Lung microvascular endothelial cell (primary cell): Measurements from ENCODE around the gene CEL. TPM values are rescaled to one million over a fixed set of nuclear protein-coding genes. Genes with fewer than 3 reads are reported as not detected.
"Not testable (repeated sequence)": the region's sequence is repeated elsewhere in the genome, so short reads cannot be mapped to it uniquely, and the experiment has no call there.

Experiments
- DNase-seq, 2 donors: peaks; one replicate each; pipeline versions ENCODE4 v3.0.0 to v3.0.0-alpha.2; 2010; ENCODE audit warnings: low read depth in 2 of 2
- total RNA-seq: library from RNA; depleted of rRNA; stranded (reverse); fragments of >200 nt; gene quantifications from 2 replicates; pipeline ENCODE4 v1.2.1, GENCODE V29; 2014

Gene CEL
- total RNA-seq, result under 0.01 TPM in 2 replicates

DNA sequence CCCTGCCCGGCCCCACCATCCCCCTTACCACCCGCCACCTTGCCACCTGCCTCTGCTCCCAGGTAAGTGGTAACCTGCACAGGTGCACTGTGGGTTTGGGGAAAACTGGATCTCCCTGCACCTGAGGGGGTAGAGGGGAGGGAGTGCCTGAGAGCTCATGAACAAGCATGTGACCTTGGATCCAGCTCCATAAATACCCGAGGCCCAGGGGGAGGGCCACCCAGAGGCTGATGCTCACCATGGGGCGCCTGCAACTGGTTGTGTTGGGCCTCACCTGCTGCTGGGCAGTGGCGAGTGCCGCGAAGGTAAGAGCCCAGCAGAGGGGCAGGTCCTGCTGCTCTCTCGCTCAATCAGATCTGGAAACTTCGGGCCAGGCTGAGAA lies at the start of gene CEL:
Gene CEL, plus strand, starts transcription at position 218 of the 382 bp plus-strand sequence. Its CDS starts 22 bp downstream, at position 240.
- not testable (repeated sequence) for DNase-seq

GRCh38 chr9:133014696-133015095 lies 47.1 kb upstream of the CEL start:
- no peak for DNase-seq

- peak; percentile 11 to 14 for DNase-seq
Measured at GRCh38 chr9:133023117-133023890, 38.5 kb upstream of the CEL start.

DNA sequence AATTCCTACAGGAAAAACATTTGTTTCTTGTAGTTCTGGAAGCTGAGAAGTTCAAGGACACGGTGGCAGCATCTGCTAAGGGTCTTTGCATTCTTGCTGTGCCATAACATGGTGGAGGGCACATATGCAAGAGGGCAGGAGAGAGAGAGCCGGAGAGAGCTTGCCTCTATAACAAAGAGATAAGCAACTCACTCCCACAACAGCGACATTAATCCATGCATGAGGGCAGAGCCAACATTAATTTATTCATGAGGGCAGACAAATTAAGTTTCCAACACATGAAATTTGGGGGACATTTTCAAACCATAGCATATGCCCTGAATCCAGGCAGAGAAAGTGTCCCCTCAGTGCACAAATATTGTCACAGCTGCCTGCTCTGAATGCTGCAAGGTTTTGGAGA lies 35.4 kb upstream of the CEL start:
- DNase-seq, result no peak

DNA sequence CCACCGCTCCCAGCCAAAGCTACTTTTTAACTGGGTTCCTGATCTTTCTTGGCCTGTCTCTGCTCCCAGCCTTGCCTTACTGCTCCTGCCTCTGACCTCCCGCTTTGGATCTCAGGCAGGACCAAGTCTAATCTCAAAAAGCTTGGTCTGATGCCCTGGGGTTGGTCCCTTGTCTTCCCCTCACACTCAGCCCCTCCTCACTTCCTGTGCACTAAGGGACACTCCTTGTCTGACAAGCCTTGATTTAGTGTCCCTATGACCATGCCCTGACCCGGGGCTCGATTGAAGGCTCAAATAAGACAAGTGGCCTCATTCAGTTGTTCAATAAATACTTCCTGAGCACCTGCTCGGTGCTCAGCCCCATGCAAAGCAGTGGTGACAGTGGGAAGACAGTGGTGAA lies 34.6 kb upstream of the CEL start:
- no peak for DNase-seq

GRCh38 chr9:133028221-133028620 lies 33.6 kb upstream of the CEL start:
- DNase-seq, result no peak

GRCh38 chr9:133029994-133030316 lies 31.8 kb upstream of the CEL start:
- no peak for DNase-seq

DNA sequence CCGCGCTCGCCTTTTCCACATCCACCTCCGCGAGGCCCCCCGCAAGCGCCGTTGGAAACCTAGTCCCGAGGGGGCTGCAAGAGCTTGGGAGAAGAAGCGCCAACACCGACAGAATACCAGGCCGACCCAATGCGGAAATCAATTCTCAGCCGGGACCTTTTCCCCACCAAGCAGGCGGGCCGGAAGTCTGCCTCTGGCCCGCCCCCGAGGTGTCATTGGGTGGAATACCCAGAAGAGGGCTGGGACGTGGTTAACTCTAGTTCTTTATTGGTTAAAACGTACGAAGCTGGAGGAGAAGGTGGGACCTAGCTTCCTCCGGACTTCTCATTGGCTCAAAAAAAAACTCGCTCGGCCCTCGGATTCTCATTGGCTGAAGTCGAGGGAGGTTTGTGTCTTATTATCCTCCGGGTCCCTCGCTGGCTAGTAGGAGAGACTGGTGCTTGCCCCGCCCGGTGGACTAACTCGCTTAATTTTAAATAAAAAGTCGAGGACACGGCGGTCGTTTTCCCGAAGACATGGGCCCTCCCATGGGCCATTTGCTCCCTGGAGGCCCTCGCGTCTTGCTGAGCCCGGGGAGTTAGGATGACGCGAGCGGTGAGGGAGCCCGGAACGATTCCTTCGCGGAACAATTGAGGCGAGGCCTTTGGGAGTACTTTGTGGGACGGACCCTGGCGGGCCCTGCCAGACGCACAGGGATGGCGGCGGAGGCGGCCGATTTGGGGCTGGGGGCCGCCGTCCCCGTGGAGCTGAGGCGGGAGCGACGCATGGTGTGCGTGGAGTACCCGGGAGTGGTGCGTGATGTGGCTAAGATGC lies 31.3 kb upstream of the CEL start, which contains the start of gene GTF3C5:
Gene GTF3C5, plus strand, starts transcription at position 681 of the 813 bp plus-strand sequence. Its CDS starts 15 bp downstream, at position 696.
- DNase-seq, result peak; percentile 99

DNA sequence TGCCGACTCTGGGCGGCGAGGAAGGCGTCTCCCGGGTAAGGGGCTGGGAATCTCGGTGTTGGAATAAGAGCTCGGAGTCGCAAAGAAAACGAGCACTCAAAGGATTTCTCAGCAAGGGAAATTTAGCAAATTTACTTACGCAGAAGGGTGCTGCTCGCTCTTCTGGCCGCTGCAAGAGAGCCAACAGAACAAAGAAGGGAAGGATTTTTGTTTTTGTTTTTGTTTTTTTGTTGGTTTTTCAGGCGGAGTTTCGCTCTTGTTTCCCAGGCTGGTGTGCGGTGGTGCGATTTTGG lies 30.7 kb upstream of the CEL start:
- no peak for DNase-seq

DNA sequence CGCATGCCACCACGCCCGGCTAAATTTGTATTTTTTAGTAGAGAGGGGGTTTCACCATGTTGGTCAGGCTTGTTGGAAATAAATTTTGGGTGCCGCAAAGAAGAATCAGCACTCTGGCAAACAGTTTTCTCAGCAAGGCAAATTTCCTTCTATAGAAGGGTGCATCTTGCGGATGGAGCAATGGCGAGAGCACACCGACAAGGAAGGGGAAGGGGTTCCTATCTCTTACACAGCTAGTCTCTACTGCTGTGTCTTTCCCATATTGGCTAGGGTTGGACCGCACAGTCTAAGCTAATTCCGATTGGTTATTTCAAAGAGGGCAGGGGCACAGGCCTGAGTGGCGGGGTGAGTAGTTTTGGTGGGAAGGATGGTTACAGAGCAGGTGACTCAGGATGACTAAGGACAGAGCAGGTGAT lies 30.3 kb upstream of the CEL start:
- DNase-seq, result no peak

- no peak for DNase-seq
Measured at GRCh38 chr9:133032171-133032570, 29.6 kb upstream of the CEL start.

- no peak for DNase-seq
Measured at GRCh38 chr9:133035669-133036068, 26.1 kb upstream of the CEL start.

- DNase-seq, result no peak
Measured at GRCh38 chr9:133037775-133038515, 23.8 kb upstream of the CEL start.

- DNase-seq, result peak; percentile 23 to 56
Measured at GRCh38 chr9:133040892-133041479, 20.8 kb upstream of the CEL start.

DNA sequence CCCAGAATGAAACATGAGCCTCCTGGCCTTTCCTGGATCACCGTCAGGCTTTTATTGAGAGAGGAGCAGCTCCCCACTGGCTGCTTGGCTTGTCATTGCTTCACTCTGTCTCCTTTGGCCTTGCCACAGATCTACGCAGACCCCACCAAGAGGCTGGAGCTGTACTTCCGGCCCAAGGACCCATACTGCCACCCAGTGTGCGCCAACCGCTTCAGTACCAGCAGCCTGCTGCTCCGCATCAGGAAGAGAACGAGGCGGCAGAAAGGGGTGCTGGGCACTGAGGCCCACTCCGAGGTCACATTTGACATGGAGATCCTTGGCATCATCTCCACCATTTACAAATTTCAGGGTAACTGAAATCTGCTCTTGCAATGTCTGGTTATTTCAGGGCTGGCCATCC lies 19.8 kb upstream of the CEL start:
- no peak for DNase-seq

DNA sequence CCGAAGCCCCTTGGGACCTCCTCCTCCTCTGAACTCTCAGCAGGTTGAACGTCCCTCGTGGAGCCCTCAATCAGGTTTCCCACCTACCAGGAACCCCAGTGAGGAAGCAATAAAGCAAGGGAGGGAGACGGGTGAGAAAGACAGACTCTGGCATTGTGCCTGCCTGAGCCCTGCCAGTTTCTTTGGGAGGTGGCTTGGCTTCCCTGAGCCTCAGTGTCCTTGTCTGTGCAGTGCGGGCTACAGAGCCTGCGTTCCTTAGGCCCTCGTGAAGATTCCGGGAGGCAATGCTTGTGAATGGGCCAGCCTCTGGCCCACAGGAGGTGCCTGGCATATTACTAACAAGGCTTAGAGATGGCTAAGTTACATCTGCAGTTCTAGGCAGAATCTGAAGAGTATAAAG lies 19.1 kb upstream of the CEL start:
- DNase-seq, result no peak

GRCh38 chr9:133043449-133044035 lies 18.2 kb upstream of the CEL start:
- no peak for DNase-seq

DNA sequence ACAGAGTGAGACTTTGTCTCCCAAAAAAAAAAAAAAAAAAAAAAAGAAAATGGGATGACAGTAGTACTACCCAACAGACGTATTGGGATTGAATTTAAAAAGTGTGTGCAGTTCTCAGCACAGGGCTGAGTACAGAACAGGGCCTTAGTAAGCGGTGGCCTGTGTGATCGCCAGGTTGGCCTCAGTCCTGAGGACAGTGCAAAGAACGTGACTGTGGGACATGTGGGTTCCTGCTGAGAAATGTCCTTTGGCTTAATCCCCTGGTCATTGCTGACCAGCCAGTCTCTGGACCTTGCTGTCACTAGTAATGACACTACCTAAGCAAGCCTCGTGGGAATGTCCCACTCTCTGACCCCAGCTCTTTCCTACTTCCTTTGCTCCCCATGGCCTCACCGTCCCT lies 17.7 kb upstream of the CEL start:
- DNase-seq, result no peak

DNA sequence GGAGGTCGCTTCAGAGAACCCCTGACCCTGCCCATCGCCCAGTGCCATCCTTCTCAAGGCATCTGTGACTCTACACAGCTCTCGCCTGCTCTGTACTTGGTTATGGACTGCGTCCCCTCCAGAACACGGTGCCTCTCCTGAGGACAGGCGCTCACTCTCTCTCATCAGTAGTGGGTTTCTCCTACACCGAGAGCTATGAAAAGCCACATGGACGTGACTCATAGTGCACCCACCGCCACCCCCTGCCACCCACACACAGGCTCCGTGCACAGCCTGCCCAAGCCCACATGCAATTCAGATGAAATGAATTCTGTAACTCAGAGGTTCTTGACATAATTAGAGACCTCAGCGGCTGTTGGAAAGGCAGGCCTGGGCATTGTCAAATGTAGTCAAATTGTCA lies 17.1 kb upstream of the CEL start:
- no peak for DNase-seq

- DNase-seq, result no peak
Measured at GRCh38 chr9:133045132-133045531, 16.6 kb upstream of the CEL start.

GRCh38 chr9:133046196-133046899 lies 15.4 kb upstream of the CEL start:
- no peak for DNase-seq
